Stomach (tissue), 9 donors: ENCODE data around the gene SNX33. TPM values are rescaled to one million over a fixed set of nuclear protein-coding genes. Genes with fewer than 3 reads are reported as not detected.
"Not testable (repeated sequence)": the region's sequence is repeated elsewhere in the genome, so short reads cannot be mapped to it uniquely, and the experiment has no call there.

Source experiments
- DNase-seq, 2 donors: peaks; one replicate each; pipeline versions ENCODE4 v3.0.0 to v3.0.0-alpha.2; 2013 to 2019
- H3K27ac ChIP-seq, 5 donors: fragments of 200-600 bp in 4 of 5; sonication (generic) in 4 of 5; one replicate each; pipeline ENCODE4 v1.5.1; 2013 to 2019; ENCODE audit warnings: mild to moderate bottlenecking in 1 of 5, moderate library complexity in 1 of 5
- H3K27me3 ChIP-seq, 3 donors: fragments of 200-600 bp; sonication (generic); one replicate each; pipeline ENCODE4 v1.5.1; 2017 to 2019; ENCODE audit warnings: mixed run types in 1 of 3
- H3K36me3 ChIP-seq, 4 donors: fragments of 200-600 bp; sonication (generic); 1 replicate in 3 of 4; 2 replicates in 1 of 4; pipeline ENCODE4 v1.5.1; 2016 to 2019
- H3K4me1 ChIP-seq, 4 donors: fragments of 200-600 bp; sonication (generic); one replicate each; pipeline ENCODE4 v1.5.1; 2016 to 2019
- H3K4me3 ChIP-seq, 4 donors: fragments of 200-600 bp; sonication (generic) in 3 of 4; one replicate each; pipeline ENCODE4 v1.5.1; 2016 to 2019; ENCODE audit warnings: mild to moderate bottlenecking in 1 of 4
- H3K9me3 ChIP-seq, 4 donors: fragments of 200-600 bp; sonication (generic); one replicate each; pipeline ENCODE4 v1.5.1; 2016 to 2019
- EP300 ChIP-seq: sonication (generic); formaldehyde crosslinking; IDR thresholded peaks from one replicate; pipeline ENCODE4 v1.6.1; 2017; ENCODE audit warnings: antibody characterized with exemption
- POLR2A ChIP-seq, 4 donors: fragments of 450-650 bp; IDR thresholded peaks; one replicate each; pipeline ENCODE4 v1.6.1; 2016; ENCODE audit warnings: antibody characterized with exemption in 4 of 4, control low read depth in 2 of 4, mild to moderate bottlenecking in 1 of 4, moderate library complexity in 1 of 4
- POLR2AphosphoS5 ChIP-seq, 3 donors: sonication (generic); formaldehyde crosslinking; IDR thresholded peaks; one replicate each; pipeline ENCODE4 v1.6.1; 2016; ENCODE audit warnings: antibody characterized with exemption in 3 of 3
- WGBS, 5 donors: extraction: QIAGEN DNeasy Blood & Tissue Kit in 3 of 5; methylation state at CpG; one replicate each; pipeline versions ENCODE4 v1.1.5 to v1.1.7; 2013 to 2018; 5-methylcytosine and 5-hydroxymethylcytosine counted together
- intact Hi-C: fragments of 100-400 bp; cut with DNase I; formaldehyde crosslinking; loops from one replicate; pipeline ENCODE4 v1.15.1; 2023; ENCODE audit warnings: low total_unique reads
- polyA plus RNA-seq, 3 donors: library from polyadenylated mRNA; stranded (reverse); fragments of 200-250 nt; gene quantifications; one replicate each; pipeline ENCODE4 v1.2.3, GENCODE V29; 2013
- total RNA-seq, 5 donors: library from RNA; depleted of rRNA; stranded (reverse); fragments of >200 nt; gene quantifications; one replicate each; pipeline versions ENCODE4 v1.1.0 to v1.2.3, GENCODE V29; 2014 to 2016
- TF ChIP-seq, protein P1 (sequence below), 7 experiments: fragments of 450-650 bp in 4 of 7; fragments of 200-600 bp in 3 of 7; sonication (generic) in 3 of 7; IDR thresholded peaks; one replicate each; pipeline ENCODE4 v1.5.1; 2016 to 2019; ENCODE audit warnings: antibody characterized with exemption in 7 of 7, control low read depth in 2 of 7, mild to moderate bottlenecking in 1 of 7
- donor health status: healthy with polysubstance abuse.
- donor health status: Bipolar disorder and iron deficiency.
- donor health status: healthy.

Gene SNX33
- total and polyA plus RNA-seq, 8 donors = 11.0 to 36.8 (median 16.1) TPM

DNA sequence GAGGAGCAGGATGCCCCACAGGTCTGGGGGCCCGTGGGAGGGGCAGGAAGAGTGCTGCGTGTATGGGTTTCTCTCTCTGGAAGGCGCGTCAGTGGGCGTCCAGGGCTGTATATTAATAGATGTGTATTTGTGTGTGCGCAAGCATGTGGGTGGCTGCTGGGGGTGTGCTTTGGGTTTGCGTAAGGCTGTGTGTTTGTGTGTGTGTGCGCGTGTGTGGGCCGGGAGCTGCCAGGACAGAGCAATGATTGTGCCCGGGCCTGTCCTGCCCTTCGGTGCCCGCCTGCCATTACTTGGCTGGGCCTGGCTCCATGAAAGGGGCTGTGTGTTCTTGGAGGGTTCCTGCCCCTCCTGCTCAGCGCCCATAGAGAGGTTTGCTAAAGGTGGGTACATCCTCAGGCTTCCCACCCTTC, 48.6 kb downstream of the SNX33 start:
- Histone ChIP-seq H3K4me3 (no peak overlapping the region), H3K27ac (peak overlapping the region; percentile 23 to 94 (median 79)), H3K4me1 (peaks cover 37 to 83% (median 59%) of the 10 kb centered on the region in 4 donors), H3K27me3 (peaks cover 0 to 3% (median 0%) of the 10 kb centered on the region in 3 donors), H3K36me3 (peaks cover 0 to 14% (median 4%) of the 10 kb centered on the region in 4 donors), H3K9me3 (no peaks in the 10 kb centered on the region)
- DNase-seq = peak in 1 of 2 donors; percentile 76
- 64 to 77% (median 70%) methylated on average over 13 to 14 of the region's 14 CpGs for WGBS, 5 donors
- intact Hi-C loops = no loop called here
- TF ChIP-seq POLR2AphosphoS5 (IDR thresholded peaks at IDR 0.05) (peak in 2 of 3 donors; percentile 10 to 59), POLR2A (IDR thresholded peaks at IDR 0.05) (no peak), EP300 (peak; percentile 78)
- TF ChIP-seq, protein P1, sequence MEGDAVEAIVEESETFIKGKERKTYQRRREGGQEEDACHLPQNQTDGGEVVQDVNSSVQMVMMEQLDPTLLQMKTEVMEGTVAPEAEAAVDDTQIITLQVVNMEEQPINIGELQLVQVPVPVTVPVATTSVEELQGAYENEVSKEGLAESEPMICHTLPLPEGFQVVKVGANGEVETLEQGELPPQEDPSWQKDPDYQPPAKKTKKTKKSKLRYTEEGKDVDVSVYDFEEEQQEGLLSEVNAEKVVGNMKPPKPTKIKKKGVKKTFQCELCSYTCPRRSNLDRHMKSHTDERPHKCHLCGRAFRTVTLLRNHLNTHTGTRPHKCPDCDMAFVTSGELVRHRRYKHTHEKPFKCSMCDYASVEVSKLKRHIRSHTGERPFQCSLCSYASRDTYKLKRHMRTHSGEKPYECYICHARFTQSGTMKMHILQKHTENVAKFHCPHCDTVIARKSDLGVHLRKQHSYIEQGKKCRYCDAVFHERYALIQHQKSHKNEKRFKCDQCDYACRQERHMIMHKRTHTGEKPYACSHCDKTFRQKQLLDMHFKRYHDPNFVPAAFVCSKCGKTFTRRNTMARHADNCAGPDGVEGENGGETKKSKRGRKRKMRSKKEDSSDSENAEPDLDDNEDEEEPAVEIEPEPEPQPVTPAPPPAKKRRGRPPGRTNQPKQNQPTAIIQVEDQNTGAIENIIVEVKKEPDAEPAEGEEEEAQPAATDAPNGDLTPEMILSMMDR (IDR thresholded peaks at IDR 0.05) = no peak

DNA sequence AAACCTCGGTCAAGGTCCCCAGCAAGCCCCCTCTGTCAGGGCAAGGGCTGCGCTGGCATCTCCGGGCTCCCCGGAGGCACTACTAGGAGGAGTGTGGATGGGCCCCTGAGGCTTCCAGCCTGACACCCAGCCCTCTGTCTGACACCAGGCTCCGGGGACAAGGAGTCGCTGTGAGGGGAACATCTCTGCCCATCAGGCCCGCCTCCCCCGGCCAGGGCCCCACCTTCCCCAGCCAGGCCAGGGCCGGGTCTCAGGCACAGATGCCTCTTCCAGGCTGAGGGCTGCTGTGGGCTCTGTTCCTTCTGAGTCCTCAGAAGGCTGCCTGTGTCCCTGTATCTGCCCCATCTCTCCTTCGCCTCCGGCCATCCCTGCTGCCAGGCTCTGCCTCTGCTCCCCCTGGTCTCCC, 49.1 kb downstream of the SNX33 start:
- intact Hi-C loops = no loop called here

GRCh38 chr15:75697523-75697922, 49.8 kb downstream of the SNX33 start:
- peaks cover 44 to 95% (median 65%) of the 10 kb centered on the region in 4 donors for H3K4me1 ChIP-seq
- DNase-seq = no peak
- H3K9me3 ChIP-seq = no peaks in the 10 kb centered on the region
- peaks cover 0 to 3% (median 0%) of the 10 kb centered on the region in 3 donors for H3K27me3 ChIP-seq
- H3K27ac ChIP-seq = peak overlapping the region in 4 of 5 donors; percentile 78 to 94 (median 82)
- WGBS, 5 donors = 77 to 85% (median 83%) methylated on average over 6 to 7 of the region's 7 CpGs
- intact Hi-C loops = no loop called here
- peaks cover 0 to 2% (median under 1%) of the 10 kb centered on the region in 4 donors for H3K36me3 ChIP-seq
- no peak overlapping the region for H3K4me3 ChIP-seq
- peak in 1 of 3 donors; percentile 55 for TF ChIP-seq POLR2AphosphoS5 (IDR thresholded peaks at IDR 0.05)
- no peak for TF ChIP-seq POLR2A (IDR thresholded peaks at IDR 0.05)
- peak; percentile 90 for TF ChIP-seq EP300
- TF ChIP-seq, protein P1 (IDR thresholded peaks at IDR 0.05) = no peak

More for the DNA sequence above, 49.1 kb downstream of the SNX33 start:
- TF ChIP-seq POLR2A (IDR thresholded peaks at IDR 0.05) = no peak
- TF ChIP-seq, protein P1 (IDR thresholded peaks at IDR 0.05) = no peak
- Histone ChIP-seq H3K4me1 (peaks cover 39 to 88% (median 62%) of the 10 kb centered on the region in 4 donors), H3K36me3 (peaks cover 0 to 8% (median 2%) of the 10 kb centered on the region in 4 donors), H3K27me3 (peaks cover 0 to 3% (median 0%) of the 10 kb centered on the region in 3 donors), H3K4me3 (no peak overlapping the region), H3K27ac (peak overlapping the region in 4 of 5 donors; percentile 78 to 94 (median 82)), H3K9me3 (no peaks in the 10 kb centered on the region)
- 60 to 85% (median 79%) methylated on average over 6 to 11 of the region's 11 CpGs for WGBS, 5 donors
- no peak for DNase-seq

DNA sequence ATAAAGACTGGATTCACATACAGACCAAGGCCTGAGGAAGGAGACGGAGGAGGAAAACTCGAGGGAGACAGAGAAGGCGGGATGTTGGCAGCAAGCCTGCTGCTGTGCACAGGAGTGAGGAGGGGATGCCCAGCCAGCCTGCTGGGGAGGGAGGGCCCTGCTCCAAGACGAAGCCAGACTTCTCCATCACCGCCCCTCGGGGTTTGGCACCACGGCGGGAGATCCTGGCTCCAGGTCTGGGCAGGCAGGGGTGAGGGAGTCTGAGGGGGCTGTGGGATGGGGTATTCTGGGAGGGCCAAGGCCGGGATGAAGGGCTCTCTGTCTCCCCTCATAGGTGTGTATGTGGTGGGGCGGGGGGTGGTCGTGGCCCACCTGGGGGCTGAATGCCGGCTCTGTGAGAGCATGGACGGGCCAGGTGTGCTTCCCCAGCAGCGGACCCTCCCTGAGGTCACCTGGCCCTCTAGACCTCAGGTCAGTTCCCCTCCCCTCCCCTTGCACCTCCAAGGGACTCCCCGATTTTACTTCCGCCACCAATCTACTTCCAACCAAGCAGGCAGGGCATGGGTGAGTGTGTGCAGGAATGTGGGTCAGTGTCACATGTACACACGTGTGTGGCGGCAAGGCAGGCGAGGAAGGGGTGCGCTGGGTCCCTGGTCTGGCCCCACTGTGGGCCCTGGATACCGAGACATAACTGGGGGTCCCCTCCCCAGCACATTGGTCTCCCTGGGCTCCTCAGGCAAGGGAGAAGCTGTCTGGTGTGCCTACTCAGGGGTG, 50.4 kb downstream of the SNX33 start:
- H3K4me3 ChIP-seq, DNase-seq, H3K36me3 ChIP-seq, H3K27me3 ChIP-seq, intact Hi-C loops, H3K9me3 ChIP-seq: not testable (repeated sequence)
- 70 to 86% (median 79%) methylated on average over 8 to 21 of the region's 21 CpGs for WGBS, 5 donors
- Histone ChIP-seq H3K4me1 (peaks cover 43 to 94% (median 65%) of the 10 kb centered on the region in 4 donors), H3K27ac (peak overlapping the region in 4 of 5 donors; percentile 68 to 94 (median 82))

DNA sequence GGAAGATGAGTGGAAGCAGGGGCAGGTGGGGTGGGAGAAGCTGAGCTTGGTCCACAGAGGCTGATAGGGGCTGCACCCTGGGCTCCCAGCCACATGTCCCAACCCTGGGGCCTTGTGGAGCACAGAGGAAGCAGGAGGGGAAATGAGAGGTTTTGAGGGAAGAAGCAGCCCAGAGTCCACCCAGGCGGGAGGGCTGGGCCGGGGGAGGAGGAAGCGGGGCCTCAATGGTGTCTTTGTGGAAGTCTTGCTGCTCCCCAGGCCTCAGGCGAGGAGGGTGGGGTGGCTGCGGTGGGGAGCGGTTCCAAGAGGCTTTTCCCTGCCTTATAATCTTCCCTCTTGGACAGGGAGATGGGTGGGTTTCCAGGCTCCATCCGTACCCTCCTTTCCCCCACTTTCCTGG, 51.8 kb downstream of the SNX33 start:
- H3K4me3 ChIP-seq, H3K9me3 ChIP-seq, intact Hi-C loops, H3K36me3 ChIP-seq, H3K27me3 ChIP-seq, DNase-seq: not testable (repeated sequence)
- 66 to 77% (median 71%) methylated on average over 6 to 7 of the region's 7 CpGs for WGBS, 5 donors
- H3K4me1 ChIP-seq = peaks cover 29 to 85% (median 56%) of the 10 kb centered on the region in 4 donors
- H3K27ac ChIP-seq = peak overlapping the region in 4 of 5 donors; percentile 68 to 94 (median 82)

DNA sequence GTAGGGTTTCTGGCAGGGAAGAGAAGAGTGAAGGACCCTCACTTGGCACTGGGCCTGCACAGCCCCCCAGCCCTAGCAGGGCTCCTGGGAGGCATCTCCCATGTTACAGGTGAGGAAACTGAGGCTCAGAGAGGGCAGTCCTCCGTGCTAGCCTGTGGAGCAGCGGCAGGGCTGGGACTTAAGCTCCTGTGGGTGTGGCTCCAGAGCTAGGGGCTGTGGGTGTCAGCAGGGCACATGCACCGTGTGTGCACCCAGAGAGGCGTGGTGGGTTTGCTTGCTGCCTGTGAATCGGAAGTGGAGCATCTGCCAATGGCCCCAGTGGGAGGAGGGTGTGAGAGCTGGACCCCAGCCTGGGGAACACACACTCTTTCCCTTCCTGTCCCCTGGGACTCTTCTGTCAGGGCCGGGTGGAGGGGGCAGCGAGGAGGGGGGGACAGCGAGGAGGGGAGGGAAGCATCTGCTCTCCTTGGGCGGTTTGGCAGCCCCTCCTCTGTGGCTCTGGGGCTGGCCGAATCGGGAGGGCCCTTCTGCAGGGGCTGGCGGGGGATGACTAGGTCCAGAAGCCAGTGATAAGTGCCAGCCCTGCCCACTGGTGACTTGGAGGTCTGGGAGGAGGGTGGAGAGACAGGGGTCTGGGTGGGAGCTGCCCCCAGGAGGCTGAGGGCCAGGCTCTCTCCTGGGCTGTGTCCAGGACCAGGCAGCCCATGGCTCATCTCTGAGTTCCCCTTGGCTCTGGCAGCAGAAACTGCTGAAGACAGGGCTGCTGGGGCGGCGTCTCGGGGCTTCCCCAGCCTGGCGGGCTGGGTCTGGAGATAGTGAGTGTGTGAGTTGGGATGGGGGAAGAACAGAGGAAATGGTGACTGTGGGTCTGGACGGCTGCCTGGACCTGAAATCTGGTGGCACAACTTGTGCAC, 52.5 kb downstream of the SNX33 start:
- H3K27me3 ChIP-seq, H3K36me3 ChIP-seq, H3K4me3 ChIP-seq, H3K9me3 ChIP-seq, intact Hi-C loops: not testable (repeated sequence)
- peaks cover 22 to 85% (median 53%) of the 10 kb centered on the region in 4 donors for H3K4me1 ChIP-seq
- 6 to 27% (median 17%) methylated on average over 3 to 14 of the region's 17 CpGs for WGBS, 5 donors
- peak; percentile 31 to 82 for DNase-seq
- peak overlapping the region; percentile 5 to 94 (median 79) for H3K27ac ChIP-seq

DNA sequence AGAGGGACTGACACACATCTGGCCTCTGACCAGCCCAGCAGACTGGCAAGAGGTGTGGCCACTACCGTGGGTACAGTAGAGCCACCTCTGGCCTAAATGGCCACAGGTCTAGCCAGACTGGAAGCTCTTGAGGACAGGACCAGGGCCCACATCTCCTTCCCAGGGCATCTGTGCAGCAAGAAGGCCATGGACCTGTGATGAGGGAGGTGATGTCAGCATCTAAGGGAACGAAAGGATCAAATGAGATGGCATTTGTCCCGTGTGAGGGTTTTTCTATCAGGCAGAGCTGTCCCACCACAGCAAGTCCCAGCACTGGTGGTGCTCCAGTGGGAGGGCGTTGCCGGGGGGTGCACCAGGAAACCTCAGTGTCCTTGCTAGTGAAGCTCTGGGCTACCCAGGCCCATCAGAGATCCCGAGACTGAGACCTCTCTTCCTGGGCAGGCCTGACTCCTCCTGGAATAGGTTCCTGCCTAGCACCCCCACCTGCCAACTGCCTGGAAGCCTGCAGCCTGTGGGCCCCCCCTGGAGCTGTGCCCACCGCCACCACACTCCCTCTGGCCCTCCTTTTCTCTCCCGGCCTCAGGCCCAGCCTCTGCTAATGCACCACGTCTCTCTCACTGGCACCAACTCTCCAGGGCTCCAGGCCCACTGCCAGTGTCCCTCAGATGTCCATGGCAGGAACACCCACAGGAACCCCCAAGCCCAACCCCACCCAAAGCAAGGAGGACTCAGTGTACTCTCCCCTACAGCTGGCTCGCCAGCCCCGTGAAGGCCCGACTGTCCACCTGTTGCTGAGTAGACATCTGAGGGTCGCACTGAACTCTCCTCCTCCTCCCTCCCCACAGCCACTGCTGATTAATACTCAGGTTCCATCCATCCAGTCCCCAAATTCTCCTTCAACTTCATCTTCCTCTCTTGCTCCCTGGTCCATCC, 53.6 kb downstream of the SNX33 start:
- 77 to 83% (median 80%) methylated on average over 13 of the region's 13 CpGs for WGBS, 5 donors
- Histone ChIP-seq H3K4me1 (peaks cover 18 to 83% (median 50%) of the 10 kb centered on the region in 4 donors), H3K27ac (peak overlapping the region; percentile 5 to 94 (median 71))
- H3K27me3 ChIP-seq, H3K36me3 ChIP-seq, H3K4me3 ChIP-seq, DNase-seq, intact Hi-C loops, H3K9me3 ChIP-seq: not testable (repeated sequence)
